ENCODE measurements around the gene CA12. TPM values are rescaled to one million over a fixed set of nuclear protein-coding genes. Genes with fewer than 3 reads are reported as not detected.

Gene CA12
- total and polyA plus RNA-seq, 2 of the 8 experiments (the other 6 are each of a cell fraction or from before 2014, with no cell fraction given): 4.7 to 4.9 TPM

DNA sequence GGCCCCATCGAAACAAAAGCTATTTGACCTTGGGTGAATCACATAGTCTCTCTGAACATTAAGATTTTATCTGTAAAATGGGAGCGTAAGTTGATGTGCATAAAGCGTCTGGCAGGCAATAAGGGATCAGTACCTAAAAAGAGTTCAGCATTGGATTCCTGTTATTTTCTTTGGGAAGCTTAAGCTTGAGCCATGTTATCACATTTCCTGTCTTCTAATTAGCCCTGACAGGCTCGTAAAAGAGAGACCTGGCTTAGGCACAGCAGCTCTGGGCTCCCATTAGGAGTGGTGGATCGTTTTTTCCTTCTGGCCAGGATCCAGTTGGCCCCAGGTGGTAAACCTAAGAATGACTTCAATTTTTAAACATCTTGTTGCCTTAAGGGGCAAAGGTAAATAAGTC, 26.0 kb upstream of the CA12 start (continued):
- TF ChIP-seq, protein P1, sequence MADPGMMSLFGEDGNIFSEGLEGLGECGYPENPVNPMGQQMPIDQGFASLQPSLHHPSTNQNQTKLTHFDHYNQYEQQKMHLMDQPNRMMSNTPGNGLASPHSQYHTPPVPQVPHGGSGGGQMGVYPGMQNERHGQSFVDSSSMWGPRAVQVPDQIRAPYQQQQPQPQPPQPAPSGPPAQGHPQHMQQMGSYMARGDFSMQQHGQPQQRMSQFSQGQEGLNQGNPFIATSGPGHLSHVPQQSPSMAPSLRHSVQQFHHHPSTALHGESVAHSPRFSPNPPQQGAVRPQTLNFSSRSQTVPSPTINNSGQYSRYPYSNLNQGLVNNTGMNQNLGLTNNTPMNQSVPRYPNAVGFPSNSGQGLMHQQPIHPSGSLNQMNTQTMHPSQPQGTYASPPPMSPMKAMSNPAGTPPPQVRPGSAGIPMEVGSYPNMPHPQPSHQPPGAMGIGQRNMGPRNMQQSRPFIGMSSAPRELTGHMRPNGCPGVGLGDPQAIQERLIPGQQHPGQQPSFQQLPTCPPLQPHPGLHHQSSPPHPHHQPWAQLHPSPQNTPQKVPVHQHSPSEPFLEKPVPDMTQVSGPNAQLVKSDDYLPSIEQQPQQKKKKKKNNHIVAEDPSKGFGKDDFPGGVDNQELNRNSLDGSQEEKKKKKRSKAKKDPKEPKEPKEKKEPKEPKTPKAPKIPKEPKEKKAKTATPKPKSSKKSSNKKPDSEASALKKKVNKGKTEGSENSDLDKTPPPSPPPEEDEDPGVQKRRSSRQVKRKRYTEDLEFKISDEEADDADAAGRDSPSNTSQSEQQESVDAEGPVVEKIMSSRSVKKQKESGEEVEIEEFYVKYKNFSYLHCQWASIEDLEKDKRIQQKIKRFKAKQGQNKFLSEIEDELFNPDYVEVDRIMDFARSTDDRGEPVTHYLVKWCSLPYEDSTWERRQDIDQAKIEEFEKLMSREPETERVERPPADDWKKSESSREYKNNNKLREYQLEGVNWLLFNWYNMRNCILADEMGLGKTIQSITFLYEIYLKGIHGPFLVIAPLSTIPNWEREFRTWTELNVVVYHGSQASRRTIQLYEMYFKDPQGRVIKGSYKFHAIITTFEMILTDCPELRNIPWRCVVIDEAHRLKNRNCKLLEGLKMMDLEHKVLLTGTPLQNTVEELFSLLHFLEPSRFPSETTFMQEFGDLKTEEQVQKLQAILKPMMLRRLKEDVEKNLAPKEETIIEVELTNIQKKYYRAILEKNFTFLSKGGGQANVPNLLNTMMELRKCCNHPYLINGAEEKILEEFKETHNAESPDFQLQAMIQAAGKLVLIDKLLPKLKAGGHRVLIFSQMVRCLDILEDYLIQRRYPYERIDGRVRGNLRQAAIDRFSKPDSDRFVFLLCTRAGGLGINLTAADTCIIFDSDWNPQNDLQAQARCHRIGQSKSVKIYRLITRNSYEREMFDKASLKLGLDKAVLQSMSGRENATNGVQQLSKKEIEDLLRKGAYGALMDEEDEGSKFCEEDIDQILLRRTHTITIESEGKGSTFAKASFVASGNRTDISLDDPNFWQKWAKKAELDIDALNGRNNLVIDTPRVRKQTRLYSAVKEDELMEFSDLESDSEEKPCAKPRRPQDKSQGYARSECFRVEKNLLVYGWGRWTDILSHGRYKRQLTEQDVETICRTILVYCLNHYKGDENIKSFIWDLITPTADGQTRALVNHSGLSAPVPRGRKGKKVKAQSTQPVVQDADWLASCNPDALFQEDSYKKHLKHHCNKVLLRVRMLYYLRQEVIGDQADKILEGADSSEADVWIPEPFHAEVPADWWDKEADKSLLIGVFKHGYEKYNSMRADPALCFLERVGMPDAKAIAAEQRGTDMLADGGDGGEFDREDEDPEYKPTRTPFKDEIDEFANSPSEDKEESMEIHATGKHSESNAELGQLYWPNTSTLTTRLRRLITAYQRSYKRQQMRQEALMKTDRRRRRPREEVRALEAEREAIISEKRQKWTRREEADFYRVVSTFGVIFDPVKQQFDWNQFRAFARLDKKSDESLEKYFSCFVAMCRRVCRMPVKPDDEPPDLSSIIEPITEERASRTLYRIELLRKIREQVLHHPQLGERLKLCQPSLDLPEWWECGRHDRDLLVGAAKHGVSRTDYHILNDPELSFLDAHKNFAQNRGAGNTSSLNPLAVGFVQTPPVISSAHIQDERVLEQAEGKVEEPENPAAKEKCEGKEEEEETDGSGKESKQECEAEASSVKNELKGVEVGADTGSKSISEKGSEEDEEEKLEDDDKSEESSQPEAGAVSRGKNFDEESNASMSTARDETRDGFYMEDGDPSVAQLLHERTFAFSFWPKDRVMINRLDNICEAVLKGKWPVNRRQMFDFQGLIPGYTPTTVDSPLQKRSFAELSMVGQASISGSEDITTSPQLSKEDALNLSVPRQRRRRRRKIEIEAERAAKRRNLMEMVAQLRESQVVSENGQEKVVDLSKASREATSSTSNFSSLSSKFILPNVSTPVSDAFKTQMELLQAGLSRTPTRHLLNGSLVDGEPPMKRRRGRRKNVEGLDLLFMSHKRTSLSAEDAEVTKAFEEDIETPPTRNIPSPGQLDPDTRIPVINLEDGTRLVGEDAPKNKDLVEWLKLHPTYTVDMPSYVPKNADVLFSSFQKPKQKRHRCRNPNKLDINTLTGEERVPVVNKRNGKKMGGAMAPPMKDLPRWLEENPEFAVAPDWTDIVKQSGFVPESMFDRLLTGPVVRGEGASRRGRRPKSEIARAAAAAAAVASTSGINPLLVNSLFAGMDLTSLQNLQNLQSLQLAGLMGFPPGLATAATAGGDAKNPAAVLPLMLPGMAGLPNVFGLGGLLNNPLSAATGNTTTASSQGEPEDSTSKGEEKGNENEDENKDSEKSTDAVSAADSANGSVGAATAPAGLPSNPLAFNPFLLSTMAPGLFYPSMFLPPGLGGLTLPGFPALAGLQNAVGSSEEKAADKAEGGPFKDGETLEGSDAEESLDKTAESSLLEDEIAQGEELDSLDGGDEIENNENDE (IDR thresholded peaks at IDR 0.05; ENCODE audit: insufficient replicate concordance, low read length): no peak
- TF ChIP-seq HDAC2 (IDR thresholded peaks at IDR 0.05; ENCODE audit: borderline replicate concordance in 1 of 2, low read depth in 2 of 2, low read length in 2 of 2) (no peak), NANOG (IDR thresholded peaks at IDR 0.05; ENCODE audit: insufficient read depth, low read depth, low read length, poor library complexity, severe bottlenecking) (no peak), RNF2 (IDR thresholded peaks at IDR 0.05; ENCODE audit: borderline replicate concordance, low read depth, low read length, missing control alignments, poor library complexity, severe bottlenecking) (no peak), JUN (IDR thresholded peaks at IDR 0.05; ENCODE audit: low read depth, low read length) (no peak), POLR2AphosphoS5 (IDR thresholded peaks at IDR 0.05; ENCODE audit: low read depth, low read length) (no peak), KDM4A (IDR thresholded peaks at IDR 0.05; ENCODE audit: low read depth, low read length, severe bottlenecking) (no peak), EGR1 (IDR thresholded peaks at IDR 0.05; ENCODE audit: borderline replicate concordance, low read depth, low read length) (no peak), EP300 (IDR thresholded peaks at IDR 0.05; ENCODE audit: borderline replicate concordance in 1 of 2, low read depth in 2 of 2, low read length in 2 of 2) (no peak)
